Activated CD4-positive, alpha-beta memory T cell treated with anti-CD3 and anti-CD28 coated beads, Interleukin-2, amount 10 ng/mL, durations not matched to agents 7 days and 5 days (primary cell): ENCODE results near the gene HTR2A. TPM values are rescaled to one million over a fixed set of nuclear protein-coding genes. Genes with fewer than 3 reads are reported as not detected.
A peak's percentile ranks its signal among the peaks of the same experiment; 100 is the strongest.

Source experiments
- CTCF ChIA-PET: fragments of 350-600 bp; sonication (Branson Sonifier 250); formaldehyde crosslinking; loops from one replicate; lab custom pipeline; 2021; ENCODE audit warnings: antibody characterized with exemption, inconsistent platforms; lab: Charles Lee
- POLR2A ChIA-PET: fragments of 350-600 bp; sonication (Branson Sonifier 250); formaldehyde crosslinking; loops from one replicate; lab custom pipeline; 2021; ENCODE audit warnings: antibody characterized with exemption; lab: Charles Lee
- DNase-seq: peaks from one replicate; pipeline ENCODE4 v3.0.0-alpha.2; 2020
- H3K27ac Mint-ChIP-seq: one replicate; pipeline ENCODE4 v1.8.0; 2021; ENCODE audit warnings: mild to moderate bottlenecking, mixed read lengths
- H3K27me3 Mint-ChIP-seq: one replicate; pipeline ENCODE4 v1.8.0; 2021; ENCODE audit warnings: mixed read lengths
- H3K36me3 Mint-ChIP-seq: one replicate; pipeline ENCODE4 v1.8.0; 2021; ENCODE audit warnings: low read depth, mixed read lengths
- H3K4me1 Mint-ChIP-seq: one replicate; pipeline ENCODE4 v1.8.0; 2021; ENCODE audit warnings: mixed read lengths
- H3K4me3 Mint-ChIP-seq: one replicate; pipeline ENCODE4 v1.8.0; 2021; ENCODE audit warnings: mild to moderate bottlenecking, mixed read lengths
- H3K9me3 Mint-ChIP-seq: one replicate; pipeline ENCODE4 v1.8.0; 2021; ENCODE audit warnings: mixed read lengths
- total RNA-seq, 2 experiments: library from RNA; stranded (reverse); gene quantifications; one replicate each; pipeline ENCODE4 v1.2.3, GENCODE V29; 2021

HTR2A gene
- total RNA-seq, 2 experiments from 2014 or later = not detected

GRCh38 chr13:46899801-46900200, 2.9 kb upstream of the HTR2A start:
- ChIA-PET CTCF (interaction anchor here (1.6 kb wide), 1 partner anchor 11 kb away, joined by 3 read pairs; no protein-coding TSS in a partner anchor), POLR2A (no interaction called here)
- H3K4me3 Mint-ChIP-seq = no peak overlapping the region
- peaks cover 47% of the 10 kb centered on the region for H3K27me3 Mint-ChIP-seq
- DNase-seq = no peak
- no peaks in the 10 kb centered on the region for H3K36me3 Mint-ChIP-seq
- H3K9me3 Mint-ChIP-seq = no peaks in the 10 kb centered on the region
- no peak overlapping the region for H3K27ac Mint-ChIP-seq
- H3K4me1 Mint-ChIP-seq = peaks cover 3% of the 10 kb centered on the region

GRCh38 chr13:46895381-46895780, 1.5 kb downstream of the HTR2A start:
- no peak overlapping the region for H3K27ac Mint-ChIP-seq
- H3K36me3 Mint-ChIP-seq = no peaks in the 10 kb centered on the region
- H3K4me3 Mint-ChIP-seq = no peak overlapping the region
- no peaks in the 10 kb centered on the region for H3K9me3 Mint-ChIP-seq
- H3K27me3 Mint-ChIP-seq = peaks cover 65% of the 10 kb centered on the region
- POLR2A ChIA-PET = no interaction called here
- DNase-seq = no peak
- peaks cover 14% of the 10 kb centered on the region for H3K4me1 Mint-ChIP-seq
- CTCF ChIA-PET = interaction anchor here (1.9 kb wide), 1 partner anchor 64 kb away, joined by 6 read pairs; no protein-coding TSS in a partner anchor

GRCh38 chr13:46894568-46894967, 2.3 kb downstream of the HTR2A start:
- DNase-seq = no peak
- ChIA-PET POLR2A (no interaction called here), CTCF (interaction anchor here (0.6 to 2.4 kb wide), 5 partner anchors 8 to 93 kb away, joined by 3 to 10 read pairs (median 3); no protein-coding TSS in a partner anchor)
- H3K4me3 Mint-ChIP-seq = no peak overlapping the region
- H3K36me3 Mint-ChIP-seq = no peaks in the 10 kb centered on the region
- H3K27ac Mint-ChIP-seq = no peak overlapping the region
- no peaks in the 10 kb centered on the region for H3K9me3 Mint-ChIP-seq
- H3K4me1 Mint-ChIP-seq = peaks cover 14% of the 10 kb centered on the region
- H3K27me3 Mint-ChIP-seq = peaks cover 68% of the 10 kb centered on the region

- DNase-seq = peak; percentile 62
- H3K4me3 Mint-ChIP-seq = peak overlapping the region; percentile 15
- POLR2A ChIA-PET = no interaction called here
- H3K4me1 Mint-ChIP-seq = peaks cover 14% of the 10 kb centered on the region
- H3K27ac Mint-ChIP-seq = no peak overlapping the region
- peaks cover 71% of the 10 kb centered on the region for H3K27me3 Mint-ChIP-seq
- H3K9me3 Mint-ChIP-seq = no peaks in the 10 kb centered on the region
- H3K36me3 Mint-ChIP-seq = no peaks in the 10 kb centered on the region
- CTCF ChIA-PET = interaction anchor here (0.6 to 2.4 kb wide), 7 partner anchors 8 to 341 kb away, joined by 3 to 10 read pairs (median 3); partner anchors contain the start of gene LRCH1
These were observed 2.9 kb downstream of the HTR2A start for GRCh38 chr13:46893798-46894560.

GRCh38 chr13:46893221-46893740, 3.6 kb downstream of the HTR2A start:
- peaks cover 14% of the 10 kb centered on the region for H3K4me1 Mint-ChIP-seq
- no peaks in the 10 kb centered on the region for H3K9me3 Mint-ChIP-seq
- H3K36me3 Mint-ChIP-seq = no peaks in the 10 kb centered on the region
- H3K27ac Mint-ChIP-seq = no peak overlapping the region
- peaks cover 70% of the 10 kb centered on the region for H3K27me3 Mint-ChIP-seq
- H3K4me3 Mint-ChIP-seq = no peak overlapping the region
- CTCF ChIA-PET = interaction anchor here (0.7 to 2.4 kb wide), 4 partner anchors 13 to 341 kb away, joined by 3 to 10 read pairs (median 3); partner anchors contain the start of gene LRCH1
- POLR2A ChIA-PET = no interaction called here
- no peak for DNase-seq

GRCh38 chr13:46885018-46885417, 11.8 kb downstream of the HTR2A start:
- ChIA-PET CTCF (no interaction called here), POLR2A (no interaction called here)
- no peak for DNase-seq
- peaks cover 26% of the 10 kb centered on the region for H3K27me3 Mint-ChIP-seq
- H3K36me3 Mint-ChIP-seq = no peaks in the 10 kb centered on the region
- no peak overlapping the region for H3K27ac Mint-ChIP-seq
- H3K4me1 Mint-ChIP-seq = no peaks in the 10 kb centered on the region
- H3K4me3 Mint-ChIP-seq = no peak overlapping the region
- H3K9me3 Mint-ChIP-seq = no peaks in the 10 kb centered on the region

- H3K27ac Mint-ChIP-seq = no peak overlapping the region
- H3K27me3 Mint-ChIP-seq = peaks cover 22% of the 10 kb centered on the region
- POLR2A ChIA-PET = no interaction called here
- no peak for DNase-seq
- no peak overlapping the region for H3K4me3 Mint-ChIP-seq
- CTCF ChIA-PET = no interaction called here
- no peaks in the 10 kb centered on the region for H3K36me3 Mint-ChIP-seq
- H3K4me1 Mint-ChIP-seq = no peaks in the 10 kb centered on the region
- no peaks in the 10 kb centered on the region for H3K9me3 Mint-ChIP-seq
These were observed 12.3 kb downstream of the HTR2A start for GRCh38 chr13:46884531-46884930.

- H3K4me3 Mint-ChIP-seq = no peak overlapping the region
- POLR2A ChIA-PET = no interaction called here
- peaks cover 28% of the 10 kb centered on the region for H3K27me3 Mint-ChIP-seq
- DNase-seq = no peak
- no peak overlapping the region for H3K27ac Mint-ChIP-seq
- CTCF ChIA-PET = no interaction called here
- H3K36me3 Mint-ChIP-seq = no peaks in the 10 kb centered on the region
- H3K9me3 Mint-ChIP-seq = no peaks in the 10 kb centered on the region
- no peaks in the 10 kb centered on the region for H3K4me1 Mint-ChIP-seq
These were observed 15.2 kb downstream of the HTR2A start for GRCh38 chr13:46881621-46882020.

- no peak overlapping the region for H3K27ac Mint-ChIP-seq
- ChIA-PET CTCF (no interaction called here), POLR2A (no interaction called here)
- no peaks in the 10 kb centered on the region for H3K9me3 Mint-ChIP-seq
- no peaks in the 10 kb centered on the region for H3K36me3 Mint-ChIP-seq
- no peaks in the 10 kb centered on the region for H3K4me1 Mint-ChIP-seq
- peaks cover 36% of the 10 kb centered on the region for H3K27me3 Mint-ChIP-seq
- H3K4me3 Mint-ChIP-seq = no peak overlapping the region
- no peak for DNase-seq
These were observed 22.8 kb downstream of the HTR2A start for GRCh38 chr13:46874006-46874405.

GRCh38 chr13:46871557-46871956, 25.3 kb downstream of the HTR2A start:
- no peak overlapping the region for H3K4me3 Mint-ChIP-seq
- H3K27me3 Mint-ChIP-seq = peaks cover 22% of the 10 kb centered on the region
- no peaks in the 10 kb centered on the region for H3K4me1 Mint-ChIP-seq
- DNase-seq = no peak
- POLR2A ChIA-PET = no interaction called here
- H3K9me3 Mint-ChIP-seq = no peaks in the 10 kb centered on the region
- H3K36me3 Mint-ChIP-seq = no peaks in the 10 kb centered on the region
- H3K27ac Mint-ChIP-seq = no peak overlapping the region
- CTCF ChIA-PET = no interaction called here

GRCh38 chr13:46868091-46868490, 28.8 kb downstream of the HTR2A start:
- ChIA-PET CTCF (no interaction called here), POLR2A (no interaction called here)
- no peaks in the 10 kb centered on the region for H3K4me1 Mint-ChIP-seq
- no peaks in the 10 kb centered on the region for H3K36me3 Mint-ChIP-seq
- H3K4me3 Mint-ChIP-seq = no peak overlapping the region
- H3K27me3 Mint-ChIP-seq = peaks cover 10% of the 10 kb centered on the region
- no peak for DNase-seq
- no peaks in the 10 kb centered on the region for H3K9me3 Mint-ChIP-seq
- H3K27ac Mint-ChIP-seq = no peak overlapping the region

GRCh38 chr13:46866150-46866549, 30.7 kb downstream of the HTR2A start:
- DNase-seq = no peak
- no peak overlapping the region for H3K4me3 Mint-ChIP-seq
- ChIA-PET POLR2A (no interaction called here), CTCF (no interaction called here)
- no peak overlapping the region for H3K27ac Mint-ChIP-seq
- no peaks in the 10 kb centered on the region for H3K4me1 Mint-ChIP-seq
- no peaks in the 10 kb centered on the region for H3K9me3 Mint-ChIP-seq
- H3K27me3 Mint-ChIP-seq = peaks cover 3% of the 10 kb centered on the region
- H3K36me3 Mint-ChIP-seq = no peaks in the 10 kb centered on the region

- Mint-ChIP-seq H3K9me3 (no peaks in the 10 kb centered on the region), H3K4me3 (no peak overlapping the region), H3K4me1 (no peaks in the 10 kb centered on the region), H3K27ac (no peak overlapping the region), H3K27me3 (peaks cover 3% of the 10 kb centered on the region), H3K36me3 (no peaks in the 10 kb centered on the region)
- CTCF ChIA-PET = no interaction called here
- POLR2A ChIA-PET = no interaction called here
- DNase-seq = no peak
These were observed 31.9 kb downstream of the HTR2A start for GRCh38 chr13:46864941-46865340.
